Daoy (cell line): ENCODE measurements around the gene EML3. TPM values are rescaled to one million over a fixed set of nuclear protein-coding genes. Genes with fewer than 3 reads are reported as not detected.
"Not testable (repeated sequence)": the region's sequence is repeated elsewhere in the genome, so short reads cannot be mapped to it uniquely, and the experiment has no call there.

Experiments
- DNase-seq: peaks from one replicate; pipeline ENCODE4 v3.0.0-alpha.2; 2015; ENCODE audit warnings: low read depth
- total RNA-seq: library from RNA; depleted of rRNA; stranded (reverse); fragments of >200 nt; shearing (Covaris generic); gene quantifications from 2 replicates; pipeline ENCODE4 v1.2.3, GENCODE V29; 2014

The EML3 gene
- total RNA-seq, 1 experiment from 2014 or later, result 19.3 TPM

- DNase-seq, result no peak
These were observed 39.5 kb downstream of the EML3 start for GRCh38 chr11:62573006-62573591.

DNA sequence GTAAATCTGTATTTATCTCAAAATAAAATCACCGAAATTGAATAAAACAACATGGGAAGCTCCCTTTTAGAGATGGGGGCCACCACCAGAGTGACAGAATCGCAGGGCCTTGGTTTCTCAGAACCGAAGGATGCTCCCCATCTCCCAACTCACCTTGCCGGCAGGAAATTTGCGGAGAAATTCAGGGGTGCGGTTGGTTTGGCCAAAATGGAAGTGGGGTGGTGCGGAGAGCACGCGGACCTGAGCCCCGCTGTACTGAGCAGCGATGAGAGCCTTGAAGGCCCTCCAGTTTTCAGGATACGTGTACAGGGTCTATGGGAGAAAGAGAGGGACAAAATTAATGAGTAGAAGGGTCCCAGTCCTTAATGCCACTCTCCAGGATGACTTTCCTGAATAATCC is 40.1 kb downstream of the EML3 start:
- DNase-seq, result no peak

DNA sequence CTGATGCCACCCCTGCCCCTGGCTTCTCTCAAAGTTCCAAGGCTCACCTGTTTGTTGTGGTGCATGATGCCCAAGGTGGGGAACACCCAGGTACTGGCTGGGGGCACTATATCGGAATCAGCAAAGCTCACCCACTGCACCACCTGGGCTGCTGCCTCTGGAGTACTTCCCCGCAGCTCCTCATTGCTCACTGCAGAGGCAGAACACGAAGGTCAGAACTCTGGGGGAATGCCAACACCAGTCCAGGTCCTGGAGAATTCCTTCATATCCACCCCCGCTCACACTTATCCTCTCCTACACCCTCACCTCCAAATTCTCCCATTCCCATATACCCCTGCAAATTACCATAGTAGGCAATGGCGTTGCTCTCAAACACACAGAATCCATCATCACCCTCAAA is 41.1 kb downstream of the EML3 start:
- not testable (repeated sequence) for DNase-seq

DNA sequence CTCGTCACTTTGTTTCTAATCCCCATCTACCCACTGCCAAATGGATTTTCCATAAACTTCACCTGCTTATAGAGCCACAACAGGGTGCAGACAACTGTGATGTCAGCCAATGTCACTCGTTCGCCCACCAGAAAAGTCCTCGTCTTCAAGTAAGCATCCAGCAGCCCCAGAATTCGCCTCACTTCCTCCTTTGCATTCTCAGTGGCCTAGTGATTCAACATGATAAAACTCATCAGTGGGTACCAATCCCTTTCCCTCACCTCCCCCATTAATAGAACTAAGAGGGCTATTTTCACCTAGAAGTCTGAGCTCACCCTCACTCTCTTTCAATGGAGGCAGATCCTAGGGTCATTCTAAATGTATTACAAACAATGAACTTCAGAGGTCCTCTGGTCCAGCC is 41.7 kb downstream of the EML3 start:
- DNase-seq, result not testable (repeated sequence)

- DNase-seq, result no peak
These were observed 43.0 kb downstream of the EML3 start for GRCh38 chr11:62569611-62570010.

- DNase-seq, result no peak
These were observed 45.4 kb downstream of the EML3 start for GRCh38 chr11:62567018-62567633.

DNA sequence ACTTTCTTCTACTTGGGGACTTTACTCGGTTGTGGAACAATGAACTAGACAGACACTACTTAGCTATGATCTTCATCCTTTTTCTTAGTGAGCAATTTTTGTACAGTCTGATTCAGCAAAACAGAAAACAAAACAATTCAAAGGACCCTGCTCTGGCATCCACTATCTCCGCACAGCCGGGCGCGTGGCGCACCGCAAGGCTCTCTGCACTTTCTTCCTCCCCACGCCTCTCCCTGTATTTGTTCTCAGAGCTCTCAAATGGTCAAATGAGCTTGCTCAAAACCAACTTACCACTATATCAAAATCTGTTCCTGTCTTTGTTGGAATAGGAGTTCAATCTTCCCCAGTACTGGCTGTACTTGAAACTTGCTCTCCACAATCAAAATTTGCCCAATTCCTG is 46.3 kb downstream of the EML3 start:
- DNase-seq, result no peak

DNA sequence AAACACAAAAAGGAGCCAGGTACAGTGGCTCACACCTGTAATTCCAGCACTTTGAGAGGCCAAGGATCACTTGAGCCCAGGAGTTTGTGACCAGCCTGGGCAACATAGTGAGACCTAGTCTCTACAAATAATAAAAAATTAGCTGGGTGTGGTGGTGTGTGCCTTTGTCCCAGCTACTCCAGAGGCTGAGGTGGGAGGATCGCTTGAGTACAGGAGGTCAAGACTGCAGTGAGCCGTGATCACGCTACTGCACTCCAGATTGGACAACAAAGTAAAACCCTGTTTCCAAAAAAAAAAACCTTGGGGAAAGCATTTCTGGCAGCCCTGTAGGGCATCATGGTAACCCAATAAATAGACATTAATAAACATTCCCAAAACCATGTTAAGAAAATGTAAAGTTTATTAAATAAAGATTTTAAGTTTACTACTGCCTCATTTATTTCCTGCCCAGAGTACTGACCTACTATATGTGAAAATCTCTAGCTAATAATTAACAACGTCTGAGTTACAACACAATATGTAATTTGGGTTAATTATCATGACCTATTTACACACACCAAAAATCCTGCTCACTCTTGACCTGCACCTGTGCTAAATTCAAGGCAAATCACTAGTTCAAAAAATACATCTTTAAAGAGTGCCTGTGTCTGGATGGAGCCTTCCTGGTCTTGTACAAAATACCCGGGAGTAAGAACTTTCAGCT is 47.3 kb downstream of the EML3 start:
- no peak for DNase-seq

- DNase-seq, result not testable (repeated sequence)
These were observed 50.8 kb downstream of the EML3 start for GRCh38 chr11:62561677-62562230.

- DNase-seq, result peak; percentile 94
These were observed 51.9 kb downstream of the EML3 start for GRCh38 chr11:62560566-62561103.

- DNase-seq, result not testable (repeated sequence)
These were observed 52.9 kb downstream of the EML3 start for GRCh38 chr11:62559626-62560025.

DNA sequence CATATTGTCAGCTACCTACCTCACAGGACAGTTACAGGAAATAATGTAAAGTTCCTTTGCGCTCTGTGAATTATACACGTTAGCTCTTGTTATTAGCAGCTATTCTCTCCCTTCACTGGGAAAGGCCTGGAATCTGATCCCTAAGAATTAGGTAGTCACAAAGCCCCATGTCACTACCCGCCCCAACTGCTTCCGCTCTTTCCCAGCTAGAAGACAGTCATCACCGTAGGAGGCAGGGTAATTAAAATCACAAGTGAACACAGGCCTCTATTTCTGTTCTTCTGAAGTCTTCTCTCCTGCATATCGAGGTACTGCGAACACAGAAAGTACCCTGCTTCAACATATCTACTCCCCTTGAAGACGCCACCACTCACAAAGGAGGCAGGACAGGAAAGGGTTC is 53.4 kb downstream of the EML3 start:
- DNase-seq, result no peak

- DNase-seq, result no peak
These were observed 53.9 kb downstream of the EML3 start for GRCh38 chr11:62558669-62559068.

- DNase-seq, result no peak
These were observed 55.5 kb downstream of the EML3 start for GRCh38 chr11:62556875-62557631.

DNA sequence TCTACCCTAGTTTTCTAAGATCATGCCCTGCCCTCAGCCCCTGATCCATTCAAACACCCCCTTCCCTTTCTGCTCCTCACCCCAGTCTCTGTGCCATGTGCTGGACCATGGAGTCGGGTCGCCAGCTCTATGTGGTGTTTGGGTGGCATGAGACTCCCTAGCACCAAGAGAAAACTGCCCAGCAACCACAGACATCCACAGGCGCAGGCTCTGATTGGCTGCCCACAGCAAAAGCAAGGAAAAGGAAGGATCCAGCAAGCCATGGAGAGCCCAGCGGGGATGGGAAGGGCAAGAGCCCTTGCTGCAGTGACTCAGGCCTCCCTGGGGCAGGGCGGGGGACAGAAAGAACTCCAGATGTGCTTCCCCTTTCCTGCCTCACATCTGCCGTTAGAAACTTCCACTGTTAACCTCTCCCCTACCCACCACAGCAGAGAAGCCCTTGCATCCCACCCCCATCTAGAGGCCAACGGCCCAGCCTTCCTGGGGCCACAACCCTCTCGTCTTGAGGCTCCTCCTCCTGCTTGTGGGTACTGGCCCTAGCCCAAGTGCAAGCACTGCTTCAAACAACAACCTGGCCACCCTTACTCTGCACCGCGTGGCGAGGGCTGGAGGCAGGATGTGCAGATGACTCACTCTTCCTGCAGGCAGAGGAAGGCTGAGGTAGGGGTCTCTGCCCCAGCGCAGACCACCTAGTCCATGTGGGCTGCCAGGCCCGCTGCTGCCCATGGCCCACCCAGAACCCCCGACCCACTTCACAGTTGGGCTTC is 56.3 kb downstream of the EML3 start:
- peak; percentile 98 for DNase-seq

DNA sequence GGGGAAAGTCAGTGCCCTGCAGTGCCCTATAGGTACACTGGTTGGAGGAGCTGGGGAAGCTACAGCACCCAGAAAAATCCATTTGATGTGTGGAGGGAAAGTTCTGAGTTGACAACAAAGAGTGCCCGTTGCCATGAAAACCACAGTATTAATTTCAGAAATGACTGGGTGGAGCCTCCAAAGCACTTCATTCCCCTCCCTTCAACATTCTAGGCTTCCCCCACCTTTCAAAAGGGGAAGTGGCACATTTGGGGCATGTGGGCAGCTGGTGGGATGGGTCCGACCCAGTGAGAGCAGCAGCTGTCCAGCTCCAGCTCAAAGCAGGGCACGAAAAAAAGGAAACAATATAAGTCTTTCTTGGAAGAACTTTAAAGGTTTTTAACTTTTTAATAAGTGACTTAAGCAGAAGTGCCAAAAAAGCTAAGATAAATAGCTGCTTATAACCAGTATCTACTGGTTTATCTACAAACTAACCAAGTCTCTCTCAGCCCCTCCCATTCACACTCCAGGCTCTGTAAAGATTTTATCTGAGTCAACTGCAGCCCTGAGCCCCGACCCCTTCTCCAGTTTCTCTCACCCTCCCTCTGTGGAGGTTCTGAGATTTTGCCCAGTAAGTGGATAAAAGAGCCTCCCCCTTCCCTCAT is 57.0 kb downstream of the EML3 start:
- DNase-seq, result peak; percentile 49

- no peak for DNase-seq
These were observed 58.0 kb downstream of the EML3 start for GRCh38 chr11:62554387-62555167.

GRCh38 chr11:62553839-62554361 is 58.7 kb downstream of the EML3 start:
- peak; percentile 90 for DNase-seq

DNA sequence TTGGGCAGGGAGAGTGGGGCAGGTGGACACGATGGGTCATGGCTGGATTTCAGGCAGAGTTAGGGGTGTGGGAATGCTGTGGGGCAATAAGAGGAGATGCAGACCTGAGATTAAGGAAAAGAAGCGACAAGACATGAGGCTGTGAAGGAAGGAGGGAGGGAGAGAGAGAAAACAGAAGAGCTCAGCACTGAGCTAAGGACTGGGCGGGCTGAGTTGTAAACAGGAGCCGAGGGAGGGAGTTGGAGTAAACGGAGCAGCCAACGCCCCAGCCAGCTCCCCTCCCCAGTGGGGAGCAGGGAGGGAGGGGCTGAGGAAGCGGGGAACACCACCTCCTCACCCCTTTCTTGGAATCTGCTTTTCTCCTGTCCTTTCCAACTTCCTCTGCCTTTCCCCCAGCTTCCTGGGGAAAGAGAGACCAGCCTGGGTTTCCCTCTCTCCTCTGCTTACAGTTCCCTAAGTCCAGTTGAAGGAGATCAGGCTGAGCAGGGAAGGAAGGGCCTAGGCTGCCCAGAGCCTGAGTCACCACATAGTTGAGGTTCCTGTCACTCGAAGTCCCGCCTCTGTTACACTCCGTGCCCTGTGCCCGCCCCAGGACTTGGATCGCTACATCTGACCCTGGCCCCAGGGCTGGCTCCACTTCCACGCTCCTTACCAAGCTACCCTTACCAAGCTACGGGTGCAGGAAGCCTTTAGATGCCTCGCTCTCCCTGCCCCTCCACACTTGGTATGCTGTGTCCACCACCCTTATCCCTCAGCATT is 59.3 kb downstream of the EML3 start:
- peak; percentile 96 for DNase-seq
